Stimulated activated memory B cell treated with anti-CD40 and anti-IgM and Interleukin-4, amounts not matched to agents 10 μg/mL and 1 μg/mL and 100 μg/mL, for 72 hours (primary cell): ENCODE measurements around the gene PLSCR4.

Source experiments
- ATAC-seq: fragments of 150-1000 bp; cut with Tn5 transposase; 2 replicates; pipeline ENCODE4 v1.10.0; 2021
- H3K27ac Mint-ChIP-seq: one replicate; pipeline ENCODE4 v1.8.0; 2022; ENCODE audit warnings: mild to moderate bottlenecking, mixed read lengths
- H3K27me3 Mint-ChIP-seq: one replicate; pipeline ENCODE4 v1.8.0; 2022; ENCODE audit warnings: mixed read lengths
- H3K36me3 Mint-ChIP-seq: one replicate; pipeline ENCODE4 v1.8.0; 2022; ENCODE audit warnings: mixed read lengths
- H3K4me1 Mint-ChIP-seq: one replicate; pipeline ENCODE4 v1.8.0; 2022; ENCODE audit warnings: mixed read lengths
- H3K4me3 Mint-ChIP-seq: one replicate; pipeline ENCODE4 v1.8.0; 2022; ENCODE audit warnings: mild to moderate bottlenecking, moderate library complexity, mixed read lengths
- H3K9me3 Mint-ChIP-seq: one replicate; pipeline ENCODE4 v1.8.0; 2022; ENCODE audit warnings: mixed read lengths

PLSCR4 gene

GRCh38 chr3:146164071-146164470, 86.8 kb downstream of the PLSCR4 start:
- Mint-ChIP-seq H3K4me3 (no peak overlapping the region), H3K9me3 (peaks cover 3% of the 10 kb centered on the region), H3K4me1 (peaks cover 9% of the 10 kb centered on the region), H3K27ac (no peak overlapping the region), H3K36me3 (no peaks in the 10 kb centered on the region), H3K27me3 (peaks cover 45% of the 10 kb centered on the region)
- ATAC-seq: no peak

DNA sequence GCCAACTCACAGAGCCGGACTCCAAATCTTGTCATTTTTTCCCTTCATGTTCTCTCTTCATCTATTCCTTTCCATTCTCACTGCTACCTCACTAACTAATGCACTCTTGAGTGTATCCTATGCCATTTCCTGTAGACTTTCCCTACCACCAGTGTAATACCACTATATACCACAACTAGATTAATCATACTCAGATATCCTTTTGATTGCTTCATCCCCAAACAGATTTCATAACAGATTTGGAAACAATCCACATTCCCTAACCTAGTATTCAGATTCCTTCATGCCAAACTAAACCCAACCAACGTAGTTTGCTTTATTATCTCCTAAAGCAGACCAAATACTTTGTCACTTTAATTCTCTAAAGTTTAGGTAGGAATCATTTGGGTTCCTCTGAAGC, 87.3 kb downstream of the PLSCR4 start:
- Mint-ChIP-seq H3K4me3 (no peak overlapping the region), H3K27me3 (peaks cover 49% of the 10 kb centered on the region), H3K4me1 (peaks cover 9% of the 10 kb centered on the region), H3K9me3 (peaks cover 3% of the 10 kb centered on the region), H3K36me3 (no peaks in the 10 kb centered on the region), H3K27ac (no peak overlapping the region)
- no peak for ATAC-seq

DNA sequence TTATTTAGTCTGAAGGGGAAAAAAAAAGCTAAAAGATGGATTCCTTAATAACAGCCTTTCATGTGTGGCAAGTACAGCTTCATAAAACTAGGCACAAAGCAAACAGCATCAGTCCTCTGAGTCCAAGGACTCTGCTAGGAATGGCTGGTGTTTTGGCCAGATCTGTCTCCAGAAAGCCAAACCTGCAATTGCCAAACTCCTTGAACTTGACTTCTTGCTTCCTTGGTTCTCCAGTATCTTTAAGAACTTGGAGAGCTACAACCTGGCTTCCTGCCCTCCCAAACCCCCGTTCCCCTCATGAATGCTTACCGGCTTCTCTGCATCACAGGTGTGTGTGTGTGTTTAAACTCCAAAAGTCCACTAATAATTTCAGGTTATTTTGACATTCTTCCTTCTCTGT, 88.3 kb downstream of the PLSCR4 start:
- no peak overlapping the region for H3K27ac Mint-ChIP-seq
- no peak overlapping the region for H3K4me3 Mint-ChIP-seq
- peaks cover 49% of the 10 kb centered on the region for H3K27me3 Mint-ChIP-seq
- peaks cover 9% of the 10 kb centered on the region for H3K4me1 Mint-ChIP-seq
- peaks cover 3% of the 10 kb centered on the region for H3K9me3 Mint-ChIP-seq
- ATAC-seq: no peak
- no peaks in the 10 kb centered on the region for H3K36me3 Mint-ChIP-seq

DNA sequence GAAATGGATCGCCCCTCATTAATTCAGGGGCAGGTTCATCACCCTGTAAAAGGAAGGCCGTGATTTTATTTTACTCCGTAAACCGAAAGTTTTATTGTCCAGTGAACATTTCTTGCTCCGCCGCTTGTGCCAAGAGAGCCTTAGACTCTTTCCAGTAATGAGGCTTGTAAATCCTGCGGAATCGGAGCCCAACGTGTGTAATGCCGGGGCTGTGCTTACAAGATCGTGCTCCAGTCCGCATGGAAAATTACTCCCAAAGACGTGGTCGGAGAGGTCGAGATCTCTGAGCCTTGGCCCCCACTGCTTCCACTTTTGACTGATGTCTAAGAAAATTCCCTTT, 89.3 kb downstream of the PLSCR4 start:
- Mint-ChIP-seq H3K36me3 (no peaks in the 10 kb centered on the region), H3K4me1 (peaks cover 9% of the 10 kb centered on the region), H3K4me3 (no peak overlapping the region), H3K27me3 (peaks cover 49% of the 10 kb centered on the region), H3K27ac (no peak overlapping the region), H3K9me3 (peaks cover 3% of the 10 kb centered on the region)
- no peak for ATAC-seq

- peak; percentile 37 for ATAC-seq
- Mint-ChIP-seq H3K9me3 (peaks cover 3% of the 10 kb centered on the region), H3K4me1 (peaks cover 9% of the 10 kb centered on the region), H3K4me3 (peak within 1 kb of the TSS; percentile 48), H3K27ac (no peak within 1 kb of the TSS), H3K27me3 (peaks cover 49% of the 10 kb centered on the region), H3K36me3 (no peaks in the 10 kb centered on the region)
These were observed 89.8 kb downstream of the PLSCR4 start, which contains the start of gene PLOD2 for GRCh38 chr3:146160964-146161662. Gene PLOD2, minus strand, starts transcription at chr3:146161184. Its CDS starts 195 bp downstream, at chr3:146160989.

DNA sequence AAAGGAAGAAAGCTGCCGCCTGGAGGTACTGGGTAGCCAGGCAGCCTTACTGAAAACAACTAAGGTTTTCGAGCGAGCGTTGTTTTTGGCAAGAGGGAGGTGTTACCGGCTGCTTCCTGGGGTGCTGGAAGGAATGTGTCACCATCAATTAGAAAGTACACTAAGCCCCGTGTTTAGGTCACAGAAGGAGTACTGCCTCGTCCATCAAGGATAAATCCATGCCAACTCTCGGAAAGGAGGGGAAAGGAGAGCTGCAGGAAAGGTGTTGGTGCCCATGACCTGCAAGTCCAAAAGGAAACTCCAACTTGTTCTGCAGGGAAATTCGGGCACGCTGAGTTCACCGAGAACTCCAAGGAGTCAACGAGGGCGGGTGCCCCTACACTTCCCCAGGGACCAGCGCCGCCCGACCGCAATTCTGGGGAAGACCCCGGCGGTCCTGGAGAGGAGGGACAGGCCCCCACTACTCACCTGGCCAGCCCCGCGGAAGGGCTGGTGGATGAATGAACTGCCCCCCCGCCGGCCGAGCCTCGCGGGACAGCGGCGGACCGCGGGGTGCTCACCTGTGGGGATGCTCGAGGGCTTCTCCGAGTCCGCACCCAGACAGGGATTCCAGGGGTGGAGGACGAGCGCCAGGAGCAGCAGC, 90.5 kb downstream of the PLSCR4 start:
- peak; percentile 40 for ATAC-seq
- Mint-ChIP-seq H3K9me3 (peaks cover 3% of the 10 kb centered on the region), H3K4me1 (peaks cover 9% of the 10 kb centered on the region), H3K4me3 (peak overlapping the region; percentile 30), H3K27ac (no peak overlapping the region), H3K27me3 (peaks cover 47% of the 10 kb centered on the region), H3K36me3 (no peaks in the 10 kb centered on the region)

DNA sequence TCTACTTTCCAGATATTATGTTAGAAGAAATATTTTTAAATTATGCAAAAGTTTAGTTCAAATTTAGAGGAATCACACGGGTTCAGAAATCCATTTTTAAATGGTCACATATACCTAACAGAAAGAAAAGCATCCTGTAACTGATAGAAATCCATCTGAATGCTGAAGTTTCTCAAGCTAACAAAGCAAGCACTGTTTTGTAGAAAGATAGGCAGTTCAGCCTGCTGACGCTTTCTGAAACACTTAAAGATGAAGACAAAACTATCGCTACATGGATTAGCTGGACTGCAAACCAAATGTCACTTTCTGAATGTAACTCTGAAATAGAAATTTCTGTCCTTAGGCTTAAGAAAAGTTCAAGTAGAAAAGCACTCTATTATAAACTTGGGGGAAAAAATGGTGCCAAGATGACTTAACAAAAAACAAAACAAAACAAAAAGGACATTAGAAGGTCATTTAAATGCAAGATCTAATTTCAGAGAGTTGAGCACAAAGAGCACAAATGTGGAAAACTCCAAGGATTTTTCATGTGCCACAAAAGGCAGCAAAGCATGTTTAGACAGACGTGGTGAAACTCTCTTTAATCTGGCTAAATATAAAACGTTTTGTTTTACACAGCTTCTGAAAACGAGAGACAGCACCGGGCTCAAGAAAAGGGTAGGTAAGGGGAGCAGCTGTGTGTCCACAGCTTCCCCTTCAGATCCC, 91.1 kb downstream of the PLSCR4 start:
- peaks cover 40% of the 10 kb centered on the region for H3K27me3 Mint-ChIP-seq
- ATAC-seq: no peak

DNA sequence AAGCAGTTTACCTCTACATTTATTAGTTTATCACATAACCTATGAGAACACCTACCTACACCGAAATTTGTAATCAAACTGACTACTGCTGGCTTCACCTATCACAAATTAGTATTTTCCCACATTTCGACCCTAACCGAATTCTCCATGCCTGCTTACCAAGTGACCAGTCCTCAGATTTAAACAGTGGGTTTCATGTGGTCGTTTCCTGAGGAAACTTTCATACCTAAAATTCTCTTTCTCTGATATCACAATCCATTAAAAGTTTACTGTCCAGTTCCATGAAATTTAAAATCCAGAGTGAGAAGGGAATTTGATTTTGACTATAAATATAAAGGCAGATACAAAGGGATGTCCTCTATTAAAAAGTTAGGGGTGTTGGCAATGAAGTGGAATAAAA, 91.9 kb downstream of the PLSCR4 start:
- peaks cover 9% of the 10 kb centered on the region for H3K4me1 Mint-ChIP-seq
- peaks cover 3% of the 10 kb centered on the region for H3K9me3 Mint-ChIP-seq
- H3K27ac Mint-ChIP-seq: no peak overlapping the region
- peaks cover 36% of the 10 kb centered on the region for H3K27me3 Mint-ChIP-seq
- no peaks in the 10 kb centered on the region for H3K36me3 Mint-ChIP-seq
- ATAC-seq: no peak
- H3K4me3 Mint-ChIP-seq: no peak overlapping the region

More for the DNA sequence above, 91.1 kb downstream of the PLSCR4 start:
- H3K27ac Mint-ChIP-seq: no peak overlapping the region
- H3K36me3 Mint-ChIP-seq: no peaks in the 10 kb centered on the region
- H3K4me3 Mint-ChIP-seq: peak overlapping the region; percentile 30
- peaks cover 9% of the 10 kb centered on the region for H3K4me1 Mint-ChIP-seq
- peaks cover 3% of the 10 kb centered on the region for H3K9me3 Mint-ChIP-seq

GRCh38 chr3:146157325-146158060, 93.4 kb downstream of the PLSCR4 start:
- no peak overlapping the region for H3K4me3 Mint-ChIP-seq

GRCh38 chr3:146156666-146157314, 94.1 kb downstream of the PLSCR4 start:
- Mint-ChIP-seq H3K27ac (no peak overlapping the region), H3K4me3 (no peak overlapping the region), H3K36me3 (no peaks in the 10 kb centered on the region), H3K27me3 (peaks cover 19% of the 10 kb centered on the region), H3K9me3 (no peaks in the 10 kb centered on the region), H3K4me1 (peaks cover 9% of the 10 kb centered on the region)
- ATAC-seq: no peak

More at GRCh38 chr3:146157325-146158060, 93.4 kb downstream of the PLSCR4 start:
- Mint-ChIP-seq H3K9me3 (no peaks in the 10 kb centered on the region), H3K27me3 (peaks cover 21% of the 10 kb centered on the region), H3K36me3 (no peaks in the 10 kb centered on the region), H3K4me1 (peaks cover 9% of the 10 kb centered on the region), H3K27ac (no peak overlapping the region)
- no peak for ATAC-seq

DNA sequence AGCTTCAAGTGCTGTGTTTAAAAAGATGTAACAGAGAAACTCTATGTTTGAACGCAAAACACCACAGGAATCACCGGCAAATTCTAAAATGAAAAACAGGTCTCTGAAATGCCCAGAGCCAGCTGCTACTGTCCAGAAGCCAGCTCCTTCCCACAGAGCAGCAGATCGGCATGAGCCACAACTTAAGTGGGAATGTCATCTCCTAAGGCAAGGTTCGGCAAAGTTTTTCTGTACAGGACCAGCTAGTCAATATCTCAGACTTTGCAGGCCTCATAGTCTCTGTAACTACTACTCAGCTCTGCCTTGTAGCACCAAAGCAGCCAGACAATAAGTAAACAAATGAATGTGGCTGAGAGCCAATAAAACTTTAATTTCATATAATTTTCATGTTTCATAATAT, 94.8 kb downstream of the PLSCR4 start:
- H3K4me3 Mint-ChIP-seq: no peak overlapping the region
- peaks cover 19% of the 10 kb centered on the region for H3K27me3 Mint-ChIP-seq
- peaks cover 9% of the 10 kb centered on the region for H3K4me1 Mint-ChIP-seq
- no peaks in the 10 kb centered on the region for H3K36me3 Mint-ChIP-seq
- no peak for ATAC-seq
- H3K9me3 Mint-ChIP-seq: no peaks in the 10 kb centered on the region
- no peak overlapping the region for H3K27ac Mint-ChIP-seq

GRCh38 chr3:146154995-146155394, 95.9 kb downstream of the PLSCR4 start:
- peaks cover 13% of the 10 kb centered on the region for H3K27me3 Mint-ChIP-seq
- peaks cover 5% of the 10 kb centered on the region for H3K4me1 Mint-ChIP-seq
- H3K4me3 Mint-ChIP-seq: no peak overlapping the region
- H3K36me3 Mint-ChIP-seq: no peaks in the 10 kb centered on the region
- ATAC-seq: no peak
- H3K9me3 Mint-ChIP-seq: no peaks in the 10 kb centered on the region
- no peak overlapping the region for H3K27ac Mint-ChIP-seq

- H3K9me3 Mint-ChIP-seq: no peaks in the 10 kb centered on the region
- ATAC-seq: no peak
- no peaks in the 10 kb centered on the region for H3K4me1 Mint-ChIP-seq
- H3K36me3 Mint-ChIP-seq: no peaks in the 10 kb centered on the region
- no peak overlapping the region for H3K4me3 Mint-ChIP-seq
- no peak overlapping the region for H3K27ac Mint-ChIP-seq
- peaks cover 7% of the 10 kb centered on the region for H3K27me3 Mint-ChIP-seq
These were observed 96.6 kb downstream of the PLSCR4 start for GRCh38 chr3:146154316-146154715.

DNA sequence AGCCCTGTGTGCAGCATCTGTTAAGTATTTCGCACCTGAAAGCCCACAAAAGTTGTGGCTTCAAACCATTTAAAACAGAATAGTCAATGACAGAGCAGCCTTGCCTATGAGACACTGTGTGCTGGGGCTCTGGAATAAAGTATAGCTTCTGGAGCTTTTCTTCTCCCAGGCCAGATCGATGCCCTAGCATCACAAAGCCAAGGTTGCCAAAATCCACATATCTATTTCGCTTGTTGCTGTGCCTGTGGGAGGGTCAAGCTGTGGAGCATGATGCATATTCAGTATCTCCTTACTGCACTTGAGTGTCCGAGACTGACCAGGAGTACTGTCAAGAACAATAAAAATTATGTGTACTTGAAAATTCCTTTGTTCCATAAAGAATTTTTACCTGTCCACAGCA, 97.5 kb downstream of the PLSCR4 start:
- H3K4me3 Mint-ChIP-seq: no peak overlapping the region
- ATAC-seq: no peak
- no peaks in the 10 kb centered on the region for H3K9me3 Mint-ChIP-seq
- H3K27me3 Mint-ChIP-seq: no peaks in the 10 kb centered on the region
- H3K4me1 Mint-ChIP-seq: no peaks in the 10 kb centered on the region
- no peak overlapping the region for H3K27ac Mint-ChIP-seq
- no peaks in the 10 kb centered on the region for H3K36me3 Mint-ChIP-seq

DNA sequence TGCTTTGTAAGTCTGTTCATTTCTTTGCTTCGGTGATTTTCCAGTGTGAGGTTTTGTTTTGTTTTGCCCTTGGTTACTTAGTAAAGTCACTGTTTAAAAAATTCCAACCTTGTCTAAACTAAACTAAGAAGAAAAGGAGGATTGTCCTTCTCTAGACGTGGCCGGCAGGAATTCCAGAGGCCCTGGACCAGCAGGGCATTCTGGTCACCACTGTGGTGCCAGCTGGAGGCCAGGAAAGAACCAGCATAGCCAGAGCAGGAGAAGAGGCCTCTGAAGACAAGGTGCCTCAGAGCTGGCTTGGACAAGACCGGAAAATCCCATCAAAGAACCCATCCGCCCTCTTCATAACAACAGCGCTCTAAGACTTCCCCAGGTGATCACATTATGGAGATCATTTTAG, 98.1 kb downstream of the PLSCR4 start:
- Mint-ChIP-seq H3K4me1 (no peaks in the 10 kb centered on the region), H3K27me3 (no peaks in the 10 kb centered on the region), H3K27ac (no peak overlapping the region), H3K9me3 (no peaks in the 10 kb centered on the region), H3K36me3 (no peaks in the 10 kb centered on the region), H3K4me3 (no peak overlapping the region)
- no peak for ATAC-seq
